Stimulated activated naive CD8-positive, alpha-beta T cell treated with anti-CD3 and anti-CD28 coated beads, Interleukin-15, amount 100 ng/mL, for 72 hours (primary cell): ENCODE results near the gene ELAVL2.

Experiments used
- ATAC-seq: fragments of 150-1000 bp; cut with Tn5 transposase; 2 replicates; pipeline ENCODE4 v1.10.0; 2021; ENCODE audit warnings: mild to moderate bottlenecking, moderate library complexity
- DNase-seq, 2 donors: peaks; one replicate each; pipeline ENCODE4 v3.0.0; 2021 to 2022
- H3K27ac Mint-ChIP-seq, 2 donors: one replicate each; pipeline ENCODE4 v1.8.0; 2022; ENCODE audit warnings: mild to moderate bottlenecking in 2 of 2, mixed read lengths in 2 of 2, moderate library complexity in 2 of 2
- H3K27me3 Mint-ChIP-seq: one replicate; pipeline ENCODE4 v1.8.0; 2022; ENCODE audit warnings: mixed read lengths
- H3K4me1 Mint-ChIP-seq: one replicate; pipeline ENCODE4 v1.8.0; 2022; ENCODE audit warnings: mild to moderate bottlenecking, mixed read lengths
- H3K4me3 Mint-ChIP-seq, 2 donors: one replicate each; pipeline ENCODE4 v1.8.0; 2022; ENCODE audit warnings: mild to moderate bottlenecking in 2 of 2, mixed read lengths in 2 of 2, moderate library complexity in 1 of 2
- H3K9me3 Mint-ChIP-seq, 2 donors: one replicate each; pipeline ENCODE4 v1.8.0; 2022; ENCODE audit warnings: mixed read lengths in 2 of 2

Gene ELAVL2

GRCh38 chr9:23826120-23826629 lies at the start of gene ELAVL2:
Gene ELAVL2, minus strand, starts transcription at chr9:23826240. Its CDS starts 64,006 bp downstream, at chr9:23762234.
- peak; percentile 31 to 56 for DNase-seq

GRCh38 chr9:23858234-23858633 lies 32.2 kb upstream of the ELAVL2 start:
- Mint-ChIP-seq H3K4me1 (no peaks in the 10 kb centered on the region), H3K27ac (no peak overlapping the region), H3K4me3 (no peak overlapping the region), H3K27me3 (no peaks in the 10 kb centered on the region), H3K9me3 (peaks cover 9 to 20% of the 10 kb centered on the region in 2 donors)
- DNase-seq, result no peak
- ATAC-seq, result no peak

More at GRCh38 chr9:23826120-23826629, at the start of gene ELAVL2:
- Mint-ChIP-seq H3K9me3 (peaks cover 4 to 7% of the 10 kb centered on the region in 2 donors), H3K4me1 (no peaks in the 10 kb centered on the region), H3K4me3 (no peak within 1 kb of the TSS), H3K27me3 (peaks cover 28% of the 10 kb centered on the region), H3K27ac (no peak within 1 kb of the TSS)
- ATAC-seq, result peak; percentile 86

DNA sequence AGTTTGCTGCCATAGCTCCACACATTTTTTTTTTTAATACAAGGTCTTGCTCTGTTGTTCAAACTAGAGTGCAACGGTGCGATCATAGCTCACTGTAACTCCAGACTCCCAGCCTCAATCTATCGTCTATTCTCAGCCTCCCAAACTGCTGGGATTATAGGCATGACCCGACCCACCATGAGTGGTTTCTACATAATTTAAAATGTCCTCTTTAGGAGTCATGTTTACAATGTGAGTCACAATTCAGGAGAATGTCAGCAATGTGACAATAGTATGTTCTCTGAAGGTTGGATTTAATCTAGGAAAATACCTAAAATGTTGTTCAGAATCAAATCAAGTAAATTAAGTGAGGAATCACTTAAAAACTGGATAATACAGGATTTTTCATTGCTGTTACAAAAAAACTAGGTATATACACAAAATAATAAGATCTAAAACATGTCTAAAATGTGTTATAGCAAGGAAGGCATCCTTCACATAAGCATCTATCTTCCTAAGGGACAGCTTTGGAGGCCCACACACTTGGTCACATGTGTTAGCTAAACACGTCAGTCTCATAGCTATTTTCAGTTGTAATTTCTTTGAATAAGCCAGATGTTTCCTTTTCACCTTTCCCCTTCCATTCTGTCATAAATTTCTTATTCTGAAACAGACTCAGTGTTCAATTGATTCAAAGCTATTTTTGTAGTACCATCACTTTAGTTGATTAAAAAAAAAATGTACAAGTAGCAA lies 30.0 kb upstream of the ELAVL2 start:
- Mint-ChIP-seq H3K9me3 (peaks cover 6 to 16% of the 10 kb centered on the region in 2 donors), H3K4me3 (no peak overlapping the region), H3K4me1 (peaks cover 6% of the 10 kb centered on the region), H3K27me3 (peaks cover 9% of the 10 kb centered on the region), H3K27ac (no peak overlapping the region)
- ATAC-seq (no peak), DNase-seq (no peak)

- H3K27ac Mint-ChIP-seq, result no peak overlapping the region
Observed at GRCh38 chr9:23850690-23851629, 24.9 kb upstream of the ELAVL2 start.

GRCh38 chr9:23850242-23850689 lies 24.2 kb upstream of the ELAVL2 start:
- ATAC-seq, result no peak
- Mint-ChIP-seq H3K9me3 (peaks cover 0 to 13% of the 10 kb centered on the region in 2 donors), H3K4me1 (peaks cover 6% of the 10 kb centered on the region), H3K4me3 (no peak overlapping the region), H3K27ac (no peak overlapping the region), H3K27me3 (peaks cover 34% of the 10 kb centered on the region)
- DNase-seq, result no peak

More at GRCh38 chr9:23850690-23851629, 24.9 kb upstream of the ELAVL2 start:
- ATAC-seq, result no peak
- peaks cover 6% of the 10 kb centered on the region for H3K4me1 Mint-ChIP-seq
- DNase-seq, result no peak
- H3K4me3 Mint-ChIP-seq, result no peak overlapping the region
- peaks cover 34% of the 10 kb centered on the region for H3K27me3 Mint-ChIP-seq
- H3K9me3 Mint-ChIP-seq, result peaks cover 0 to 13% of the 10 kb centered on the region in 2 donors

- H3K4me3 Mint-ChIP-seq, result no peak overlapping the region
- no peak for DNase-seq
- H3K9me3 Mint-ChIP-seq, result peaks cover 0 to 13% of the 10 kb centered on the region in 2 donors
- no peak overlapping the region for H3K27ac Mint-ChIP-seq
- no peak for ATAC-seq
- peaks cover 34% of the 10 kb centered on the region for H3K27me3 Mint-ChIP-seq
- H3K4me1 Mint-ChIP-seq, result peaks cover 6% of the 10 kb centered on the region
Observed at GRCh38 chr9:23849379-23850035, 23.5 kb upstream of the ELAVL2 start.

GRCh38 chr9:23842565-23843129 lies 16.6 kb upstream of the ELAVL2 start:
- DNase-seq (no peak), ATAC-seq (no peak)
- no peaks in the 10 kb centered on the region for H3K4me1 Mint-ChIP-seq
- no peaks in the 10 kb centered on the region for H3K9me3 Mint-ChIP-seq
- no peak overlapping the region for H3K27ac Mint-ChIP-seq
- H3K27me3 Mint-ChIP-seq, result no peaks in the 10 kb centered on the region
- H3K4me3 Mint-ChIP-seq, result no peak overlapping the region

GRCh38 chr9:23841304-23841703 lies 15.3 kb upstream of the ELAVL2 start:
- Mint-ChIP-seq H3K27me3 (no peaks in the 10 kb centered on the region), H3K27ac (no peak overlapping the region), H3K9me3 (no peaks in the 10 kb centered on the region), H3K4me1 (no peaks in the 10 kb centered on the region), H3K4me3 (no peak overlapping the region)
- DNase-seq (no peak), ATAC-seq (no peak)

GRCh38 chr9:23837038-23837437 lies 11.0 kb upstream of the ELAVL2 start:
- no peak overlapping the region for H3K4me3 Mint-ChIP-seq
- H3K27me3 Mint-ChIP-seq, result peaks cover 2% of the 10 kb centered on the region
- no peaks in the 10 kb centered on the region for H3K9me3 Mint-ChIP-seq
- no peaks in the 10 kb centered on the region for H3K4me1 Mint-ChIP-seq
- no peak for ATAC-seq
- no peak for DNase-seq
- H3K27ac Mint-ChIP-seq, result no peak overlapping the region

- peaks cover 34% of the 10 kb centered on the region for H3K27me3 Mint-ChIP-seq
- H3K4me1 Mint-ChIP-seq, result no peaks in the 10 kb centered on the region
- peaks cover 4 to 11% of the 10 kb centered on the region in 2 donors for H3K9me3 Mint-ChIP-seq
- ATAC-seq (no peak), DNase-seq (no peak)
- no peak overlapping the region for H3K4me3 Mint-ChIP-seq
- no peak overlapping the region for H3K27ac Mint-ChIP-seq
Observed at GRCh38 chr9:23830929-23831730, 5.1 kb upstream of the ELAVL2 start.

- no peak overlapping the region for H3K27ac Mint-ChIP-seq
- DNase-seq, result no peak
- no peak for ATAC-seq
- peaks cover 4 to 11% of the 10 kb centered on the region in 2 donors for H3K9me3 Mint-ChIP-seq
- peaks cover 34% of the 10 kb centered on the region for H3K27me3 Mint-ChIP-seq
- H3K4me3 Mint-ChIP-seq, result no peak overlapping the region
- no peaks in the 10 kb centered on the region for H3K4me1 Mint-ChIP-seq
Observed at GRCh38 chr9:23830476-23830805, 4.4 kb upstream of the ELAVL2 start.

DNA sequence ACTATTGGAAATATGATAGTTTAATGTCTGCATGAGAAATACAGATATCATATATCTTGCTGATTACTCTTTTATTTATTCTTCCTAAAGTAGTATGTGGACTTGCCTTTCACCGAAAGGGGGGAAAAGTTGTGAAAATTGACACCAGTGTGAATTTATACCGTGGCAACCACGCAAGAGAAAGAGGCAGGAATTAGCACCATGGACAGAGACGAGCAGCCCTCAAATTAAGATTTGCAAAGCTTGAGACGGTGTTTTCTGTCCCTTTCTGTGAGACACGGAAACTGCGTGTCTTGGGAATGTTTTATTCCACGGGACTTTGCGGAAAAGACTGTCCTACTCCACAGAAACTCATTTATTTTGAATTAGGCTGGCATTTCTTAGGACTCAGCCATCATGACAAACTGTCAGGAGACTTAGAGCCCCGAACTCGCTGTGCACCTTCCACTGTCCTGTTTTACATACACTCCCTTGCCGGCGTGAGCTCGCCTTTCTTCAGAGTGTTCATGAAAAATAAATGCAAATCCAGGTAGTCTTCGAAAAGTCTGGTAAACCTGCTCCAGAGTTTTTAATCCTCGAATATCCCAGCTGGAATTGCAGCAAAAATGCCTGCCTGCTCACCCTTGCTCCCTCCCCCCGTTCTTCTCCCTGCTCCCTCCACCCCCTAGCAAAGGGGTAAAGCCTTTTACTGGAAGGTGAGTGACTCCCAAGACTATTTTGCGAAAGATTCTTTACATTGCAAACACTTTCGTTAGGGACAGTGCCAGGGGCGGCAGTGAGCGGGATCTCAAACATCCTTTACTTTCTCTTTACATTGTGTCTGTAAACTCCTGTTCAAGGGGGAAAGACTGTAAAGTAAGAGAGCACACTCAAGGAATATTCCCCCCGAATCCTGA lies 3.8 kb upstream of the ELAVL2 start:
- ATAC-seq (no peak), DNase-seq (no peak)
- Mint-ChIP-seq H3K27ac (no peak overlapping the region), H3K9me3 (peaks cover 4 to 11% of the 10 kb centered on the region in 2 donors), H3K4me1 (no peaks in the 10 kb centered on the region), H3K4me3 (no peak overlapping the region), H3K27me3 (peaks cover 34% of the 10 kb centered on the region)

- Mint-ChIP-seq H3K27ac (no peak overlapping the region), H3K9me3 (peaks cover 4 to 5% of the 10 kb centered on the region in 2 donors), H3K4me1 (no peaks in the 10 kb centered on the region), H3K4me3 (no peak overlapping the region), H3K27me3 (peaks cover 28% of the 10 kb centered on the region)
- no peak for DNase-seq
- no peak for ATAC-seq
Observed at GRCh38 chr9:23825700-23826099, 340 bp downstream of the ELAVL2 start.
